WTC11 (cell line): ENCODE measurements around the gene CCNG1.
A peak's percentile ranks its signal among the peaks of the same experiment; 100 is the strongest.

Experiments
- ATF2 ChIP-seq: sonication (generic); formaldehyde crosslinking; IDR thresholded peaks from 2 replicates; pipeline ENCODE4 v1.8.1; 2022; ENCODE audit warnings: low read depth, missing genetic modification reagents, borderline replicate concordance
- CREB1 ChIP-seq: sonication (generic); formaldehyde crosslinking; IDR thresholded peaks from 2 replicates; pipeline ENCODE4 v1.8.0; 2023; ENCODE audit warnings: mild to moderate bottlenecking, missing genetic modification reagents
- CTCF ChIP-seq: fragments of 200-600 bp; IDR thresholded peaks from 2 replicates; pipeline ENCODE4 v1.8.0; 2022; ENCODE audit warnings: antibody characterized with exemption
- E2F1 ChIP-seq: sonication (generic); formaldehyde crosslinking; IDR thresholded peaks from 2 replicates; pipeline ENCODE4 v1.8.0; 2022; ENCODE audit warnings: mild to moderate bottlenecking, missing genetic modification reagents
- ETV6 ChIP-seq: sonication (generic); formaldehyde crosslinking; IDR thresholded peaks from 2 replicates; pipeline ENCODE4 v1.8.1; 2022; ENCODE audit warnings: mild to moderate bottlenecking, missing genetic modification reagents
- NFYB ChIP-seq: sonication (generic); formaldehyde crosslinking; conservative IDR thresholded peaks from 2 replicates; pipeline ENCODE4 v1.8.0; 2022; ENCODE audit warnings: low read depth, missing genetic modification reagents
- RELA ChIP-seq: sonication (generic); formaldehyde crosslinking; IDR thresholded peaks from 2 replicates; pipeline ENCODE4 v1.8.1; 2022; ENCODE audit warnings: missing genetic modification reagents, mild to moderate bottlenecking, borderline replicate concordance
- ZNF121 ChIP-seq: sonication (generic); formaldehyde crosslinking; IDR thresholded peaks from 2 replicates; pipeline ENCODE4 v1.8.0; 2023; ENCODE audit warnings: missing genetic modification reagents
- TF ChIP-seq, protein P1 (sequence below): sonication (generic); formaldehyde crosslinking; IDR thresholded peaks from 2 replicates; pipeline ENCODE4 v1.8.1; 2022; ENCODE audit warnings: mild to moderate bottlenecking, missing genetic modification reagents, moderate library complexity, borderline replicate concordance

- no peak for TF ChIP-seq ZNF121 (CRISPR knock-in tag)
- TF ChIP-seq CTCF, result no peak
- TF ChIP-seq, protein P1, sequence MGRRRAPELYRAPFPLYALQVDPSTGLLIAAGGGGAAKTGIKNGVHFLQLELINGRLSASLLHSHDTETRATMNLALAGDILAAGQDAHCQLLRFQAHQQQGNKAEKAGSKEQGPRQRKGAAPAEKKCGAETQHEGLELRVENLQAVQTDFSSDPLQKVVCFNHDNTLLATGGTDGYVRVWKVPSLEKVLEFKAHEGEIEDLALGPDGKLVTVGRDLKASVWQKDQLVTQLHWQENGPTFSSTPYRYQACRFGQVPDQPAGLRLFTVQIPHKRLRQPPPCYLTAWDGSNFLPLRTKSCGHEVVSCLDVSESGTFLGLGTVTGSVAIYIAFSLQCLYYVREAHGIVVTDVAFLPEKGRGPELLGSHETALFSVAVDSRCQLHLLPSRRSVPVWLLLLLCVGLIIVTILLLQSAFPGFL (CRISPR knock-in tag), result no peak
- no peak for TF ChIP-seq E2F1
- TF ChIP-seq NFYB, result no peak; the same call in none of the 2 replicates
- no peak for TF ChIP-seq CREB1
- peak; percentile 68; the same call in 1 of the 2 replicates for TF ChIP-seq ETV6 (CRISPR knock-in tag)
- no peak for TF ChIP-seq ATF2
- no peak for TF ChIP-seq RELA
Observed at GRCh38 chr5:163460562-163461171, 23.3 kb downstream of the CCNG1 start, which contains the start of gene HMMR.
